ENCODE results near the gene PPME1. TPM values are rescaled to one million over a fixed set of nuclear protein-coding genes. Genes with fewer than 3 reads are reported as not detected.

The PPME1 gene
- total and polyA plus RNA-seq, 2 donors (not counting 1 experiment from before 2014, with no cell fraction given) = 11.2 to 23.6 TPM

DNA sequence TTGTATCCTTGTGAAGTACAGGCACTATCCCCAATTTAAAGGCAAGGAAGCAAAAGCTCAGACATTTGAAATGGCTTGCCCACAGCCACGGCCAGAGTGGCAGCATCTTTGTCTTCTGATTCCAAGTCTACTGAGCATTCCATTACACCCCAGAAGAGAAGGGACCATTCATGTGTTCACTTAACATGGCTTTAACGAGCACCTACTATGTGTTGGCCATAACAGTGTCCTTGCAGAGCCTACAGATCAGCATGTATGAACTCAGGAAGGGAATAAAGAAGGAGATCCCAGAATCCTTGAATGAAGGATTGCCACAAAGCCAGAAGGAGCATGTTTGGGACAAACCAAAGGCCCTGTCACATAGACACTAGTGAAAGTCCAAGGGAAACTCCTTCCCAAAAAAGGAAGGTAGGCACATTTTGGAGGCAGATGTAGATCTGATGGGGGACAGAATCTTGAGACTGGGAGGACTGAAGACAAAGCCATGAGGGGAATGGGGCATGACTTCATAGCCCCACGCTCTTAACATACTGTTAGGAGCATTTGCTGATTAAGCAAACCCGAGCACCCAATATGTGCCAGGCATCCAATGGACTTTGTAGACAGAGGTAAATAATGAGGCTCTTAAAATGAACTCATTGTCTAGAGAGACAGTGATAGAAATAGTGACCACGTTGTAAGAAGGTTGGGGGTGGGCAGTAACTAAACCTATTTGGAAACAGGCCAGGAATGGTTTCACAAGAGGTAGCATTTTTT is 85.5 kb downstream of the PPME1 start:
- H3K36me3 ChIP-seq (replicated peaks in 1 of 2; ENCODE audit: control extremely low read depth in 1 of 2, control insufficient read depth in 1 of 2, extremely low read depth in 1 of 2, insufficient read depth in 2 of 2, low read length in 1 of 2) = peaks cover 0 to 9% of the 10 kb centered on the region in 2 experiments
- no peak overlapping the region for H3K27ac Mint-ChIP-seq
- H3K27ac ChIP-seq (ENCODE audit: low read length in 2 of 2) = no peak overlapping the region
- no peak overlapping the region for H2AFZ ChIP-seq (ENCODE audit: insufficient read depth, low read depth, low read length, poor library complexity, severe bottlenecking)
- H3K9me3 Mint-ChIP-seq (ENCODE audit: insufficient read depth) = no peaks in the 10 kb centered on the region
- TF ChIP-seq, protein P1, sequence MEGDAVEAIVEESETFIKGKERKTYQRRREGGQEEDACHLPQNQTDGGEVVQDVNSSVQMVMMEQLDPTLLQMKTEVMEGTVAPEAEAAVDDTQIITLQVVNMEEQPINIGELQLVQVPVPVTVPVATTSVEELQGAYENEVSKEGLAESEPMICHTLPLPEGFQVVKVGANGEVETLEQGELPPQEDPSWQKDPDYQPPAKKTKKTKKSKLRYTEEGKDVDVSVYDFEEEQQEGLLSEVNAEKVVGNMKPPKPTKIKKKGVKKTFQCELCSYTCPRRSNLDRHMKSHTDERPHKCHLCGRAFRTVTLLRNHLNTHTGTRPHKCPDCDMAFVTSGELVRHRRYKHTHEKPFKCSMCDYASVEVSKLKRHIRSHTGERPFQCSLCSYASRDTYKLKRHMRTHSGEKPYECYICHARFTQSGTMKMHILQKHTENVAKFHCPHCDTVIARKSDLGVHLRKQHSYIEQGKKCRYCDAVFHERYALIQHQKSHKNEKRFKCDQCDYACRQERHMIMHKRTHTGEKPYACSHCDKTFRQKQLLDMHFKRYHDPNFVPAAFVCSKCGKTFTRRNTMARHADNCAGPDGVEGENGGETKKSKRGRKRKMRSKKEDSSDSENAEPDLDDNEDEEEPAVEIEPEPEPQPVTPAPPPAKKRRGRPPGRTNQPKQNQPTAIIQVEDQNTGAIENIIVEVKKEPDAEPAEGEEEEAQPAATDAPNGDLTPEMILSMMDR (IDR thresholded peaks at IDR 0.05) = no peak
- TF ChIP-seq EZH2 (IDR thresholded peaks at IDR 0.05; ENCODE audit: borderline replicate concordance, insufficient read depth, low read depth, low read length, poor library complexity, severe bottlenecking) = no peak
- H3K4me1 ChIP-seq (ENCODE audit: control insufficient read depth in 2 of 2, insufficient read depth in 2 of 2, low read length in 2 of 2) = no peaks in the 10 kb centered on the region
- no peak for DNase-seq
- H3K4me3 Mint-ChIP-seq = no peak overlapping the region
- peaks cover 0 to 5% (median 0%) of the 10 kb centered on the region in 3 donors for H3K9me3 ChIP-seq (ENCODE audit: control extremely low read depth in 1 of 3, control insufficient read depth in 2 of 3, insufficient read depth in 1 of 3, low read length in 2 of 3)
- no peaks in the 10 kb centered on the region for H3K4me1 Mint-ChIP-seq
- no peak for ATAC-seq (ENCODE audit: low read depth)
- no peaks in the 10 kb centered on the region for H3K79me2 ChIP-seq (ENCODE audit: control insufficient read depth, insufficient read depth, low read length)
- H3K27me3 ChIP-seq (replicated peaks in 1 of 4; ENCODE audit: control extremely low read depth in 1 of 4, control insufficient read depth in 3 of 4, insufficient read depth in 4 of 4, low read length in 3 of 4) = peaks cover 0 to under 1% (median 0%) of the 10 kb centered on the region in 4 experiments
- CTCF ChIA-PET = interaction anchor here (1.0 to 5.8 kb wide), 17 partner anchors 9 to 470 kb away, joined by 3 to 83 read pairs (median 6); no protein-coding TSS in a partner anchor
- intact Hi-C loops (cut with micrococcal nuclease) = loop anchor here (5.0 kb wide), 1 partner anchor 316 kb away; no protein-coding TSS in a partner anchor
- 78% methylated on average over 3 of the region's 5 CpGs for WGBS (ENCODE audit: insufficient coverage)
- H3K4me2 ChIP-seq (replicated peaks; ENCODE audit: low read depth, low read length, poor library complexity, severe bottlenecking) = no peak overlapping the region
- no peak overlapping the region for H3K4me3 ChIP-seq (ENCODE audit: control extremely low read depth in 1 of 5, extremely low read depth in 1 of 5, insufficient read depth in 1 of 5, low read depth in 2 of 5, low read length in 4 of 5)
- H3K9ac ChIP-seq (ENCODE audit: low read length) = no peak overlapping the region
- no peaks in the 10 kb centered on the region for H3K27me3 Mint-ChIP-seq
- H4K20me1 ChIP-seq (ENCODE audit: control insufficient read depth, insufficient read depth, low read length, poor library complexity, severe bottlenecking) = no peaks in the 10 kb centered on the region
- POLR2A ChIA-PET = interaction anchor here (0.6 kb wide), 1 partner anchor 244 kb away, joined by 5 read pairs; no protein-coding TSS in a partner anchor

All from B cell (primary cell).